SK-MEL-5 (cell line): ENCODE measurements around the gene EXOC5. TPM values are rescaled to one million over a fixed set of nuclear protein-coding genes. Genes with fewer than 3 reads are reported as not detected.
A peak's percentile ranks its signal among the peaks of the same experiment; 100 is the strongest.

ENCODE experiments used
- DNase-seq: peaks from one replicate; pipeline ENCODE4 v3.0.0-alpha.2; 2016; ENCODE audit warnings: low read depth, low spot score
- in situ Hi-C: cut with HindIII; loops from 2 replicates; pipeline ENCODE4 v1.10.0; 2016; ENCODE audit warnings: low sequenced_read_pairs, high pct_unique_total_duplicates, low pct_unique_long_range_greater_than_20kb
- total RNA-seq: library from RNA; depleted of rRNA; stranded (reverse); fragments of >200 nt; shearing (Covaris generic); gene quantifications from 2 replicates; pipeline ENCODE4 v1.2.3, GENCODE V29; 2014; rRNA removed

Gene EXOC5
- total RNA-seq, 1 experiment from 2014 or later = 42.7 TPM

DNA sequence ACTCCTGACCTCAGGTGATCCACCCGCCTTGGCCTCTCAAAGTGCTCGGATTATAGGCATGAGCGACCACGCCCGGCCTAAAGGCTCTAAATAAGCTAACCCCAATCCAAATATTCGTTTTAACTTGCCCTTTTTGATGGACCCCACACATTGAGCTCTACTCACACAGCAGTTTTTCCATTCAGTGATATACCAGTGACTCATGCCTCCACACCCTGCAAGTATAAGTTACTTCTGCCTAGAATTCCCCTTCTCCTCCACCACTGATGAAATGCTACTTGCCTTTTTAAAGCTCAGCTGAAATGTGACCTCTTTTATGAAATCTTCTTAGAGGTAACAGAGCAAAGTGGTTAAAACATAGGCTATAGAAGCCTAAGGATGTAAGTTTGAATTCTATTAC lies 68.8 kb downstream of the EXOC5 start:
- in situ Hi-C loops = no loop called here
- no peak for DNase-seq

DNA sequence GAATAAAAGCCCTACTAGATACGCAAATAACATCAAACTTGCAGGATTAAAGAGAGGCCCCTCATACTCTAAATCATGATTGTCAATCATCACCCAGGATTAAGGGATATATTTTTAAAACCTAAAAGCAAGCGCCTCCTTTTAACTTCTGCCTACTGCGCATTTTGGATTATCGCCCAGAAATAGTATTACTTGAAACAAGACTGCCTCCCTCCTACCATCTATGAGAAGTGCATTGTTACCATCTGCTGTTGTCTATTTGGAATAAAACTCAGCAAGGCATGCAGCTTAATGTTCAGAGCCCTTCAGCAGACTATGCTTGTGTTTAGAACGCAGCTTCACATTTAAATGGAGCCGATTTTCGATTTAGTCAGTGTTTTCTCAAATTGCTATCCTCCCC lies 79.6 kb downstream of the EXOC5 start:
- DNase-seq = peak; percentile 52
- in situ Hi-C loops = no loop called here

DNA sequence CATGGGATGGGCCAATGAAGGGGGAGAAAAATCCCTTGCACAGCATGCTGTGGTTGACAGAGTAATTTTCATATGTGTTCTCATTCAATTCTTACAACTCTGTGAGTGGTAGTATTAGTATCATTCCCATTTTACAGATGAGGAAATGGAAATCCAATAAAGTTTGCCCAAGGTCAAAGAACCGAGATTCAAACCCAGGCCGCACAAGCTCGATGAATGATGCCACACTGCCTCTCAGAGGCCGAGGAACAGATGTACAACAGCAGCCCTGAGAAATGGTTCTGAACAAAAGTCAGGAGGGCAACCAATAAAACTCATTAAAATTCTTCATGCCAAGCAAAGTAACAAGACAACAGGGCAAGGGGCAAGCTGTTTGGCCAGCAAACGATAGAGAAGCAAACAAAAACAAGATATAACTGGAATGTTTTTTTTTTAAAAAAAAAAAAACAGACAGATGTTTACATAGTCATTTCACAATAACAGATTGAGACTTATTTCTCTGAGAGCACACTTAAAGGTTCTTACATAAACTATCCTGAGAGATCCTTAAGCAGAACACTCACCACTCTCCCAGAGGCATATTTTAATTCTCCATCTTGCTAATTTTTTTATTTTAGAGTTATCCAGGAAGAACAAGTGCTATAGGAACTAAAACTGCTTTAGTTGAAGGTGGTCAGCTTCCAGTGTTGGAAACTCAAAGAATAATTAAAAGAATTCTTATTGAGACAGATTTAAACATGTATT lies 85.8 kb downstream of the EXOC5 start:
- in situ Hi-C loops = no loop called here
- DNase-seq = peak; percentile 67

DNA sequence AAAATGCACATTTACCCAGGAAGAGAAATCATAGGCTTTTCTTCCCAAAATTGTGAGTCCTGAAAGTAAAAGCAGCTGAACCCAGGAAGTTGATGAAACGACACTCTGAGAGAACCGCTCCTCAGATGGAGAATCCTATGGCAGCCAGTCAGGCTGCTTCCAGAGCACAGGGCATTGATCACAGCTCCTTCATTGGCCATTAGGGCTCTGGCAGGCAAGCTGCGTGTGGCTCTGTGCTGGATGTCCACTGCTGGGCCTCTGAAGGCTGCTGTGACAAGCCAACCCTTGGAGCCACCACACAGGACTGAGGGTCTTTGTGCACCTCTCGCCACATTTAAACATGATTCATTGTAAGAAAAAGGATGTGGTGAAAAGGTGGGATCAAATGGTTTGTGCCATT lies 89.4 kb downstream of the EXOC5 start:
- in situ Hi-C loops = no loop called here
- no peak for DNase-seq

DNA sequence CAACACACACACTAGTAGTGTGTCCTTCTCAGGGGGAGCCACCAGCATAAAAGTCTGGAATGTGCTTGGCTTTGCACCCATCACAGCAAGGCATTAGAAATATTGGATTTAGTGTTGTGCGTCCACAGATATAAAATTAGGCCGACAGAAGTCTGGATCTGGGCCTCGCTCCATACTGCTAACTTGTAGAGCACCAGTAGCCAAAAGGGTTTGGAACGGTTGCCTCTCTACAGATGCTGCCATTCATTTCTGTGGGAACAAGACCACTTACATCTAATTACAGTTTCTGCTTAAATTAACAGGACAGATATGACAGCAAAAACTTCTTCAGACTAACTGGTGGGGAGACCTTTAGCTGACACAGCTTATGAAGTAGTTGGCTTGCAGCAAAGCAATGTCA lies 94.2 kb downstream of the EXOC5 start:
- no peak for DNase-seq
- in situ Hi-C loops = no loop called here

DNA sequence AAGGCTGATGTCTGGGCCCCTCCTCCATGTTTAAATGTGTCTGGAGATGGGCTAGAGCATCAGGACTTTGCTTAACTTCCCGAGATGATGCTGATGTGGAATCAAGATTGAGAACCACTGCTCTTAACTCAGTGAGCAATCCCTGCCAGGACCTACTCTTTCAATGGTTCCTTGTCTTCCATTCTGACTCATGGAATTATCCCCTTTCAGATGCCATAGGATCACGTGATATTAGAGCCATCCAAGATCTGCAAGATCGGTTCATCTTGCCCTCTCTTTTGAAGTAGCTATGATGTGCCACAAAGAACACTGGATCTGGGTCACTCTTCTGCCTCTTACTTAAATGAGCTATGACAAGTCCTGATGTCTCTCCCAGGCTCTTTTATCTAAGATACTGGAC lies 96.8 kb downstream of the EXOC5 start:
- in situ Hi-C loops = no loop called here
- DNase-seq = no peak

DNA sequence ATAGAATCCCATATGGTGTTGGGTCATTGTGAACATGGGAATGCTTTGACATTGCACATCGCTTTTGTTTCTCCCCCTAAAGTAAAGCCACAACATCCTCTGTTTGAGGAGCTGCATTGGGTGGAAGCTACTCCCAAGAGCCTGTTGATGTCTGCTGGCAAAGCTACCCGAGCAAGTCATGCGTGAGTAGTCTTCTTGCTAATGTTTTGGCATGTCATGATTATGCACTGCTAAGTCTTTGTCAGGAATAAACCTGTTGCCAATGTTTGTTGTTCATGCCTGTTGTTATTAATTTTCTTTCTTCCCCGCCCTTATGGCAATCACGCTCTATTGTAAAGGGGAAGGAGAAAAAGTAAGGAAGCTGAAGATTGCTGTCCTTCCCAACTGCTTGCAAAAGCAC lies 97.3 kb downstream of the EXOC5 start:
- no peak for DNase-seq
- in situ Hi-C loops = no loop called here

DNA sequence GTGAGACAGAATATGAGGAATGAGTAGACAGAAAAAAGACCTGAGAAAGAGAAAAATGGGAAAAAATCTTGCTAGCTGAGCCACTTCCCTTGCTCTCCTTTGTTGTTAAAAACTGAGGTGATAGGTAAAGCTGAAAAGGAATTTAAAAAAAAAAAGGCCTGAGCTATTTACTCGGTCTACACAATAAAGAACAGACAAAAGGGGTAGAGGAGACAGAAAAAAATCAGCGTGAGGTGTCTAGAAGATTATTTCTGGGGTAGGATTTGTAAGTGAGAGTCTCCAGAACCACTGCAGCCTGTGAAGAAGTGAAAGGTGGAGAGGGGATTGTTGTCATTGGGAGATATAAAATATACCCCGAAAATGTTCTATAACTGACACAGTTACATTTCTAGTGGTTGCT lies 98.8 kb downstream of the EXOC5 start:
- in situ Hi-C loops = no loop called here
- DNase-seq = no peak

DNA sequence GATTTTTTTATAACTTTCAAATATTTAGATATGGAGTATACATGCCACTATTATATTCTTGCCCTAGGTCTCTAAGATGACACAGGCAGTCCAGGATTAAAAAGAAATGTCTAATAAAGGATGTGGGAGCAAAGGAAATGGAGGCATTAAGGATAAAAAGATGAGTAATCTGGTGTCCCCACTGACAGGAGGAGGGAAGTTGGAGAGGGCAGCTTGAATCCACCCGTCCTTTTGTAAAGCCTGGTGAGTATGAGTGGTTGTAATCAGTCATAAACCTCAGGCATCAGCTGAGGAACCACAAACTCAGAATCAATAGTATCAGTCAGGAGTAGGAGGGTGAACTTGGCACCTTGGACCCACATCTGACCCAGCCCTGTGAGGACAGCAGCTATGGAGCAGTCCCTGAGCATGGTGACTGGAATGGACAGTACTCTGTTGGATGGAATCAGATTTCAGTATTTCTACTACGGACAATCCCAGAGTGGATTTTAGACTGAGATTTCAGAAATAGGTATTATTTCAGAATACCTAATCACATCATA lies 100.5 kb downstream of the EXOC5 start:
- DNase-seq = no peak
- in situ Hi-C loops = no loop called here

DNA sequence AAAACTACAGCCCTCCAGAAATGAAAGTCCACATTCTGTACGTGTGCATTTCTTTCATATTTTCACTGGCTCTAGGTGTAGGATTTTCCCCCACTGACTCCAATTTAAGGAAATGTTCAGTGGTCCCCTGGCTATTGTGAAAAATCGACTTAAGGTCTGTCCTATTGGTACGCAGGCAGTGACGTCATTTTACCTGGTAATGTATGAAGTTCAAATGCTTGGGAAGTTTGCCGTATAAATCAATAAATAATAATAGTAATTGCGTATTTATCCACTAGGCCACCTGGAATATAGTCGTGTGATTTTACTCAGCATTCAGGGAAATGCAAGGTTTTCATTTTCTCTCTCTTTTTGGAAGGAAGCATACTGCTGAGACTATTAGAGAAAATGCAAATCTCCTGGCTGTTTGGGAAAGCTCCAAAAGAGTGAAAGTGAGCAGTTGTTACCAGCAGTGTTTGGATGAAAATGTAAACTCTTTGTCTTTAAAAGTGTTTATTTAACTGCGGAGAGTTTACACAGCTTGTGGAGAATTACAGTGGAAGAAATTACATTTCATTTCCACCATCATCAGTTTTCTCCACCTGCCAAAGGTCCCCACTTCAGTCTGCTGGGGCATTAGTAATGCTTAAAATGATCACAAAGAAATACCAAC lies 107.0 kb downstream of the EXOC5 start:
- no peak for DNase-seq
- in situ Hi-C loops = no loop called here

DNA sequence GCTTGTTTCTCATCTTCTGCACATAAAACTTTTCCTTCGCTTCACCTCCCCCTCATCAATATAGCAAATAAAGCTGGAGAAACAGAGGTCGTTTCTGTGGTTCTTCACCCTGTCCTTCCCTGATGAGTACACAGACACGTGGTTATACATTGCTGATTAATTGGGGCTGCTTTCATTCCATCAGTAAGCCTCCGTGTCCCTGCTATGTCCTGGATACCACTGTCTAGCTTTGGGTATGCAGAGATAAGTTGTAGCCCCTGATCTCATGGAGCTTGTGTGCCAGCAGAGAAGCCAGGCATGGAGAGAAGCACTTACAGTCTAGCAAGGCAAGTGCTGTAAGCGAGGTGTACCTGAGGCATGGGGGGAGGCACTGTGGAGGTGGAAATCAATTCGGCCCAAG lies 108.4 kb downstream of the EXOC5 start:
- no peak for DNase-seq
- in situ Hi-C loops = no loop called here

DNA sequence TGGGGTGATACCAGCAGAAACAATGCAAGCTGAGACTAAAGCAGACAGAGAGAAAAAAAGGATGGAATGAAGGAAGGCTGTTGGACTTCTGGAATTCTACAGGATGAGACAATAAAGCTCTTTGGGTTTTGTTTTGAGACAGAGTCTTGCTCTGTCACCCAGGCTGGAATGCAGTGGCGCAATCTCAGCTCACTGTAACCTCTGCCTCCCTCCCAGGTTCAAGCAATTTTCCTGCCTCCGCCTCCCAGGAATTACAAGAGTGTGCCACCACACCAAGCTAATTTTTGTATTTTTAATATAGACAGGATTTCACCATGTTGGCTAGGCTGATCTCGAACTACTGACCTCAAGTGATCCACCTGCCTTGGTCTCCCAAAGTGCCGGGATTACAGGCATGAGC lies 115.4 kb downstream of the EXOC5 start:
- DNase-seq = no peak
- in situ Hi-C loops = no loop called here

Other genes starting within 250 kb of the EXOC5 start
- 24.9 and 25.4 TPM in 2 replicates for gene AP5M1, start 66 bp upstream of the EXOC5 start, total RNA-seq
- 17.5 and 20.7 TPM in 2 replicates for gene NAA30, start 121.7 kb upstream of the EXOC5 start, total RNA-seq
- not detected in 2 replicates for gene CCDC198, start 225.0 kb upstream of the EXOC5 start, total RNA-seq